Measurements from ENCODE around the gene MRTFA.

GRCh38 chr22:40511604-40512003, 124.9 kb downstream of the MRTFA start:
- no peak for TF ChIP-seq CTCF (IDR thresholded peaks at IDR 0.05)
- TF ChIP-seq EP300 (IDR thresholded peaks at IDR 0.05; ENCODE audit: borderline replicate concordance in 1 of 2, low read depth in 1 of 2, low read length in 1 of 2), result no peak
- TF ChIP-seq RXRA (IDR thresholded peaks at IDR 0.05; ENCODE audit: borderline replicate concordance, low read depth), result no peak
- TF ChIP-seq USF2 (IDR thresholded peaks at IDR 0.05; ENCODE audit: borderline replicate concordance, low read depth, low read length), result no peak
- TF ChIP-seq RFX5 (IDR thresholded peaks at IDR 0.05; ENCODE audit: low read length), result no peak
- TF ChIP-seq EZH2phosphoT487 (IDR thresholded peaks at IDR 0.05; ENCODE audit: borderline replicate concordance, low read depth), result no peak
- no peak for TF ChIP-seq RCOR1 (IDR thresholded peaks at IDR 0.05; ENCODE audit: low read length)

All from SK-N-SH (cell line).